SU-DHL-6 (cell line): ENCODE results near the gene GINS1.

Experiments
- H2AFZ ChIP-seq: fragments of 200-600 bp; sonication (generic); 2 replicates; pipeline ENCODE4 v1.6.1; 2014; ENCODE audit warnings: low read depth, mild to moderate bottlenecking, moderate library complexity, mixed read lengths, antibody characterized with exemption, low read length; ENCODE audit not compliant: severe bottlenecking
- H3F3A ChIP-seq: fragments of 200-600 bp; shearing (Covaris generic); 2 replicates; pipeline ENCODE4 v1.6.0; 2016; ENCODE audit warnings: antibody characterized with exemption, mild to moderate bottlenecking; ENCODE audit not compliant: insufficient read depth
- H3K27ac ChIP-seq: fragments of 200-600 bp; sonication (generic); 2 replicates; pipeline ENCODE4 v1.5.1; 2016; ENCODE audit warnings: low read depth, mild to moderate bottlenecking, low read length, moderate library complexity, mixed read lengths
- H3K27me3 ChIP-seq: fragments of 200-600 bp; sonication (generic), shearing (Covaris generic); 2 replicates; pipeline ENCODE4 v1.6.0; 2014; ENCODE audit warnings: mild to moderate bottlenecking, low read length
- H3K36me3 ChIP-seq: fragments of 200-600 bp; sonication (generic); 2 replicates; pipeline ENCODE4 v1.6.1; 2014; ENCODE audit warnings: mild to moderate bottlenecking, low read length, mixed read lengths
- H3K4me2 ChIP-seq: fragments of 300-600, 200-600 bp; shearing (Covaris generic), sonication (generic); 2 replicates; pipeline ENCODE4 v1.6.0; 2014; ENCODE audit warnings: low read length, low read depth, mild to moderate bottlenecking; ENCODE audit not compliant: poor library complexity, severe bottlenecking
- H3K4me3 ChIP-seq: fragments of 200-600 bp; sonication (generic); 2 replicates; pipeline ENCODE4 v1.5.1; 2014; ENCODE audit warnings: antibody characterized with exemption, low read length, mild to moderate bottlenecking, mixed read lengths; ENCODE audit not compliant: insufficient read depth, poor library complexity, severe bottlenecking
- H3K79me2 ChIP-seq: fragments of 200-600 bp; sonication (generic); 2 replicates; pipeline ENCODE4 v1.6.1; 2014; ENCODE audit warnings: mild to moderate bottlenecking, low read length, moderate library complexity; ENCODE audit not compliant: insufficient read depth
- H3K9ac ChIP-seq: fragments of 200-600 bp; sonication (generic); 2 replicates; pipeline ENCODE4 v1.7.0; 2014; ENCODE audit warnings: mild to moderate bottlenecking, low read length
- H3K9me2 ChIP-seq: fragments of 200-600 bp; sonication (generic); replicated peaks from 2 replicates; pipeline ENCODE4 v1.6.1; 2014; ENCODE audit warnings: low read length; ENCODE audit not compliant: insufficient read depth
- H3K9me3 ChIP-seq: fragments of 200-600 bp; sonication (generic); 2 replicates; pipeline ENCODE4 v1.6.1; 2014; ENCODE audit warnings: low read length, mixed read lengths; ENCODE audit not compliant: insufficient read depth
- H4K20me1 ChIP-seq: fragments of 200-600 bp; sonication (generic); 2 replicates; pipeline ENCODE4 v1.6.1; 2014; ENCODE audit warnings: low read depth, mild to moderate bottlenecking, antibody characterized with exemption, low read length, moderate library complexity, mixed read lengths
- EZH2phosphoT487 ChIP-seq: fragments of 200-600 bp; sonication (generic), shearing (Covaris generic); conservative IDR thresholded peaks from 2 replicates; pipeline ENCODE4 v1.6.1; 2018; ENCODE audit warnings: mild to moderate bottlenecking, antibody characterized with exemption, low read length, moderate library complexity, mixed read lengths
- TF ChIP-seq, protein P1 (sequence below): fragments of 200-600 bp; sonication (generic); IDR thresholded peaks from one replicate; pipeline ENCODE4 v1.5.1; 2017; ENCODE audit warnings: antibody characterized with exemption, mild to moderate bottlenecking, low read length, moderate library complexity; ENCODE audit not compliant: insufficient read depth, poor library complexity, severe bottlenecking

The GINS1 gene

GRCh38 chr20:25447671-25448070 is 40.2 kb downstream of the GINS1 start:
- Histone ChIP-seq H3K4me3 (no peak overlapping the region), H3K36me3 (peaks cover 26% of the 10 kb centered on the region), H3K9me2 (no peaks in the 10 kb centered on the region), H3K4me2 (no peak overlapping the region), H2AFZ (no peak overlapping the region), H3K79me2 (no peaks in the 10 kb centered on the region), H3K27ac (no peak overlapping the region), H3F3A (no peaks in the 10 kb centered on the region; the same call in 1 of the 2 replicates), H4K20me1 (no peaks in the 10 kb centered on the region), H3K9ac (no peak overlapping the region), H3K27me3 (no peaks in the 10 kb centered on the region), H3K9me3 (no peaks in the 10 kb centered on the region)
- no peak for TF ChIP-seq EZH2phosphoT487
- TF ChIP-seq, protein P1, sequence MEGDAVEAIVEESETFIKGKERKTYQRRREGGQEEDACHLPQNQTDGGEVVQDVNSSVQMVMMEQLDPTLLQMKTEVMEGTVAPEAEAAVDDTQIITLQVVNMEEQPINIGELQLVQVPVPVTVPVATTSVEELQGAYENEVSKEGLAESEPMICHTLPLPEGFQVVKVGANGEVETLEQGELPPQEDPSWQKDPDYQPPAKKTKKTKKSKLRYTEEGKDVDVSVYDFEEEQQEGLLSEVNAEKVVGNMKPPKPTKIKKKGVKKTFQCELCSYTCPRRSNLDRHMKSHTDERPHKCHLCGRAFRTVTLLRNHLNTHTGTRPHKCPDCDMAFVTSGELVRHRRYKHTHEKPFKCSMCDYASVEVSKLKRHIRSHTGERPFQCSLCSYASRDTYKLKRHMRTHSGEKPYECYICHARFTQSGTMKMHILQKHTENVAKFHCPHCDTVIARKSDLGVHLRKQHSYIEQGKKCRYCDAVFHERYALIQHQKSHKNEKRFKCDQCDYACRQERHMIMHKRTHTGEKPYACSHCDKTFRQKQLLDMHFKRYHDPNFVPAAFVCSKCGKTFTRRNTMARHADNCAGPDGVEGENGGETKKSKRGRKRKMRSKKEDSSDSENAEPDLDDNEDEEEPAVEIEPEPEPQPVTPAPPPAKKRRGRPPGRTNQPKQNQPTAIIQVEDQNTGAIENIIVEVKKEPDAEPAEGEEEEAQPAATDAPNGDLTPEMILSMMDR, result no peak

DNA sequence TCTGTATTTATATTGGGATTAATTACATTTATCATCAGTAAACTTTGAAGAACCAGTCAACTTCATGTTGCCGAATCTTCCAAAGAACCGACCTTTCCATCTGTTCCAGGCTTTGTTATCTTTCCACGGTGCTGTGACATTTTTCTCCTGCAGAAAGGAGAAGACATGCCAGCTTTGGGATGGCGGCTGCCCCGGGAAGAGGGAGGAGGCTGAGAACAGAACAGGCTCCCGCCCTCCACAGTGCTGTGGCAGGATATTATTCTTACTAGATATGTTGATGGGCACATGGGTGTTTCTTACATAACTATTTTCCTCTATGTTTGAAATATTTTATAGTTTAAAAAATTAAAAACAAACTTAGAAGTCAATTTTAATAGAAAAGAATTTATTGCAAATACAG is 44.9 kb downstream of the GINS1 start:
- no peaks in the 10 kb centered on the region for H4K20me1 ChIP-seq
- H3K9me3 ChIP-seq, result no peaks in the 10 kb centered on the region
- no peaks in the 10 kb centered on the region for H3K9me2 ChIP-seq
- no peaks in the 10 kb centered on the region for H3K79me2 ChIP-seq
- H3K36me3 ChIP-seq, result peaks cover 4% of the 10 kb centered on the region
- no peaks in the 10 kb centered on the region; the same call in 1 of the 2 replicates for H3F3A ChIP-seq
- H3K27me3 ChIP-seq, result no peaks in the 10 kb centered on the region
- H3K4me2 ChIP-seq, result no peak overlapping the region
- no peak overlapping the region for H3K27ac ChIP-seq
- no peak overlapping the region for H3K9ac ChIP-seq
- no peak for TF ChIP-seq EZH2phosphoT487
- TF ChIP-seq, protein P1, result no peak
- H2AFZ ChIP-seq, result no peak overlapping the region
- no peak overlapping the region for H3K4me3 ChIP-seq

DNA sequence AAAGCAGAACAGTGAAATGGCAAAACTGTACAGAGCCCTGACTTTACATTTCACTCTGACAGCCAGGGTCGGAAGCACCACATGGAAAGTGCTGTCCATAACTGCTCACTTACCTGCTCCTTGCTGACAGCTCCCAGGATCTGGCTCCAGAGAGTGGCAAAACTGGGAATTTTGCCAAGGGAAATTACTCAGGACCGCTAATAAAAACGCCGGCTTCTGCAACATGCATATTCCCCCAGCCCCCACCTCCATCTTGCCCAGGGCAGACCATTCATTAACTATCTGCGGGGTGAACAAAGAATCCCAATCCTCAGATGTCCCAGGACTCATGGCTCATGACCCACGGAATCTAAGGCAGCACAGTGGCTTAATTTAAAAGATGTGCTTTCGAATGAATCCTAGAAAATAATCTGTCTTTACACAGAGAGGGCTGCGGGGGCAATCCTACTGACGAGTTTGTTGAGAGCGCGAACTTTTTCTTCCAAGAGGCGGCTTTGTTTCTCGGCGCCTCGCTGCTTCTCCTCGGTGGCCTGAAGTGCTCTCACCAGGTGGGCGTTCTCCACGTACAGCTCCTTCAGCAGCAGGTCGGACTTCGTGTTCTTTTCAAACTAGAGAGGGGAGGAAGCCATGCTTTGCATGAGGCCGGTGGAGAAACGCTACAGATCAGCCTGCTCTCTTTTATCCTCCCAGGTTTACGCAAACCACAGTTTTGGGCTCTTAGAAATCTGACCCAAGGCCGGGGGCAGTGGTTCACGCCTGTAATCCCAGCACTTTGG is 45.8 kb downstream of the GINS1 start:
- Histone ChIP-seq H3K9me2 (no peaks in the 10 kb centered on the region), H4K20me1 (no peaks in the 10 kb centered on the region), H3F3A (no peaks in the 10 kb centered on the region; the same call in 1 of the 2 replicates), H3K27ac (no peak overlapping the region), H3K4me2 (no peak overlapping the region), H3K27me3 (no peaks in the 10 kb centered on the region), H3K79me2 (no peaks in the 10 kb centered on the region), H3K4me3 (no peak overlapping the region), H2AFZ (no peak overlapping the region), H3K9me3 (no peaks in the 10 kb centered on the region), H3K9ac (no peak overlapping the region), H3K36me3 (no peaks in the 10 kb centered on the region; the same call in 1 of the 2 replicates)
- TF ChIP-seq, protein P1, result no peak
- no peak for TF ChIP-seq EZH2phosphoT487
